Testis (tissue), 3 donors: ENCODE data around the gene RYR3. TPM values are rescaled to one million over a fixed set of nuclear protein-coding genes. Genes with fewer than 3 reads are reported as not detected.

ENCODE experiments used
- DNase-seq: peaks from one replicate; pipeline ENCODE4 v3.0.0-alpha.2; 2019
- H3K27ac ChIP-seq, 2 donors: fragments of 200-600 bp; sonication (generic); one replicate each; pipeline ENCODE4 v1.5.1; 2019
- H3K27me3 ChIP-seq: fragments of 200-600 bp; sonication (generic); one replicate; pipeline ENCODE4 v1.5.1; 2019
- H3K36me3 ChIP-seq: fragments of 200-600 bp; sonication (generic); one replicate; pipeline ENCODE4 v1.5.1; 2017; ENCODE audit warnings: low read depth; ENCODE audit errors: missing control alignments
- H3K4me1 ChIP-seq: fragments of 200-600 bp; sonication (generic); one replicate; pipeline ENCODE4 v1.5.1; 2019
- H3K4me3 ChIP-seq, 2 donors: fragments of 200-600 bp; sonication (generic); one replicate each; pipeline ENCODE4 v1.5.1; 2017 to 2019
- H3K9me3 ChIP-seq: fragments of 200-600 bp; sonication (generic); one replicate; pipeline ENCODE4 v1.5.1; 2017
- POLR2A ChIP-seq: fragments of 450-650 bp; IDR thresholded peaks from one replicate; pipeline ENCODE4 v1.6.1; 2017; ENCODE audit warnings: antibody characterized with exemption, mild to moderate bottlenecking, moderate library complexity
- WGBS, 2 donors: methylation state at CpG; one replicate each; pipeline ENCODE4 v1.1.5; 2018; 5-methylcytosine and 5-hydroxymethylcytosine counted together
- intact Hi-C: fragments of 100-400 bp; cut with DNase I; formaldehyde crosslinking; loops from one replicate; pipeline ENCODE4 v1.15.1; 2023; ENCODE audit warnings: low total_unique reads
- polyA plus RNA-seq: library from polyadenylated mRNA; stranded (reverse); fragments of 350-450 nt; fragmentation: Illumina TruSeq; extraction: RNeasy Lipid Tissue Mini Kit (QIAGEN cat#74804); gene quantifications from one replicate; pipeline ENCODE4 v1.2.3, GENCODE V29; 2014; ENCODE audit warnings: low read depth, low replicate concordance; ENCODE audit not compliant: insufficient read depth
- total RNA-seq, 2 donors: library from RNA; depleted of rRNA; stranded (reverse); fragments of >200 nt; gene quantifications; one replicate each; pipeline ENCODE4 v1.2.3, GENCODE V29; 2016
- TF ChIP-seq, protein P1 (sequence below), 3 experiments: fragments of 450-650 bp in 2 of 3; fragments of 200-600 bp in 1 of 3; sonication (generic) in 1 of 3; IDR thresholded peaks; one replicate each; pipeline ENCODE4 v1.5.1; 2016 to 2019; ENCODE audit warnings: antibody characterized with exemption in 3 of 3, mild to moderate bottlenecking in 2 of 3, moderate library complexity in 1 of 3

The RYR3 gene
- total and polyA plus RNA-seq, 3 donors from 2014 or later = 4.3 to 7.6 (median 4.4) TPM

- H3K4me3 ChIP-seq = no peak overlapping the region
- H3K4me1 ChIP-seq = no peaks in the 10 kb centered on the region
- intact Hi-C loops = no loop called here
- WGBS, 2 donors = 64 to 80% methylated on average over 2 of the region's 2 CpGs
- TF ChIP-seq, protein P1, sequence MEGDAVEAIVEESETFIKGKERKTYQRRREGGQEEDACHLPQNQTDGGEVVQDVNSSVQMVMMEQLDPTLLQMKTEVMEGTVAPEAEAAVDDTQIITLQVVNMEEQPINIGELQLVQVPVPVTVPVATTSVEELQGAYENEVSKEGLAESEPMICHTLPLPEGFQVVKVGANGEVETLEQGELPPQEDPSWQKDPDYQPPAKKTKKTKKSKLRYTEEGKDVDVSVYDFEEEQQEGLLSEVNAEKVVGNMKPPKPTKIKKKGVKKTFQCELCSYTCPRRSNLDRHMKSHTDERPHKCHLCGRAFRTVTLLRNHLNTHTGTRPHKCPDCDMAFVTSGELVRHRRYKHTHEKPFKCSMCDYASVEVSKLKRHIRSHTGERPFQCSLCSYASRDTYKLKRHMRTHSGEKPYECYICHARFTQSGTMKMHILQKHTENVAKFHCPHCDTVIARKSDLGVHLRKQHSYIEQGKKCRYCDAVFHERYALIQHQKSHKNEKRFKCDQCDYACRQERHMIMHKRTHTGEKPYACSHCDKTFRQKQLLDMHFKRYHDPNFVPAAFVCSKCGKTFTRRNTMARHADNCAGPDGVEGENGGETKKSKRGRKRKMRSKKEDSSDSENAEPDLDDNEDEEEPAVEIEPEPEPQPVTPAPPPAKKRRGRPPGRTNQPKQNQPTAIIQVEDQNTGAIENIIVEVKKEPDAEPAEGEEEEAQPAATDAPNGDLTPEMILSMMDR (IDR thresholded peaks at IDR 0.05) = no peak
- no peak for TF ChIP-seq POLR2A
- no peaks in the 10 kb centered on the region for H3K27me3 ChIP-seq
- H3K9me3 ChIP-seq = no peaks in the 10 kb centered on the region
- no peaks in the 10 kb centered on the region for H3K36me3 ChIP-seq
- no peak for DNase-seq
- H3K27ac ChIP-seq = no peak overlapping the region
Observed at GRCh38 chr15:33402600-33402999, 91.8 kb downstream of the RYR3 start.

- DNase-seq = no peak
- no peaks in the 10 kb centered on the region for H3K4me1 ChIP-seq
- 95 to 100% methylated on average over 1 of the region's 1 CpG for WGBS, 2 donors
- H3K9me3 ChIP-seq = no peaks in the 10 kb centered on the region
- no peaks in the 10 kb centered on the region for H3K36me3 ChIP-seq
- intact Hi-C loops = no loop called here
- H3K4me3 ChIP-seq = no peak overlapping the region
- no peaks in the 10 kb centered on the region for H3K27me3 ChIP-seq
- H3K27ac ChIP-seq = no peak overlapping the region
- no peak for TF ChIP-seq POLR2A
- TF ChIP-seq, protein P1 (IDR thresholded peaks at IDR 0.05) = no peak
Observed at GRCh38 chr15:33405096-33405495, 94.3 kb downstream of the RYR3 start.

DNA sequence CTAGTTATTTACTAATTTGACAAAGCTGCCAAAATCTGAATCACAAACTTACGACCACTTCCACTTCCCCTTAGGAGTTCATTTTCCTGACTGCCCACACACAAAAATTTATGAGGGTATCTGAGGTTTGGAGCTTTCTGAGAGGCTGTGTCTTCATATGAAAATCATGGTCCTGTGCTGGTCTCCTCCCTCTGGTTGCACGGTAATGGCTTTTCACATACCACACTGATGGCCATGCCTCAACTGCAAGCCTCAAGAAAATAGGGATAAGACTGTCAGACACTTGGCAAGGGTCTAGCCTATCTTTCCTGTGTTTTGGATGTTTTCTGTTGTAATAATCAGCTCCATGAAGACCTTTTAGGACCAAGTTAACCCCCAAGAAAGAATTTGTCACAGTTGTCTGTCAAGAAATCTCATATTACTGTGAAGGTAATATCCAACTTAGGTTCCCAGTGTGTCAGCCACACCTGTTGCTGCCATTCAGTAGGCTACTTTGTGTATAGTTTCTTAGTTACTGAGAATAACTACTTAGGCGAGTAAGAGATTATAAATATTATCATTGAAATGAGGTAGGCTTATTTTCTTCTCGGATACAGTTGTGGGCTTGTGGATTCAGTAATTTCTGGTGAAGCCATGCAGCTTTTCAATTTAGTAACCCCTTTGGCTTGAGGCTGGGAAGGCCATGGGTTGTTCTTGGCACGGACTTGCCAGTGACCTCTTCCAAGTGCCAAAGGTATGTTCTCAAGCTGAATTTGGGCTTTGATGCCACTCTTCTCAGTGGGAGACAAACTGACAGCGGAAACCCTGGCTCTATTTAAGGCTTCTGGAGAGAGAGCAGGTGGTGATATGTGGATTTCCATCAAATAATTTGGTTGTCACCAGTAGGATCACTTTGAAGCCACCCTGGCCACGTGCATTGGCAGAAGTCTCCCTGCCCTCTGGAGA, 101.1 kb downstream of the RYR3 start:
- intact Hi-C loops = no loop called here
- no peaks in the 10 kb centered on the region for H3K4me1 ChIP-seq
- TF ChIP-seq, protein P1 (IDR thresholded peaks at IDR 0.05) = no peak
- TF ChIP-seq POLR2A = no peak
- H3K4me3 ChIP-seq = no peak overlapping the region
- no peak for DNase-seq
- no peaks in the 10 kb centered on the region for H3K9me3 ChIP-seq
- no peak overlapping the region for H3K27ac ChIP-seq
- no peaks in the 10 kb centered on the region for H3K36me3 ChIP-seq
- 84 to 88% methylated on average over 7 of the region's 7 CpGs for WGBS, 2 donors
- H3K27me3 ChIP-seq = no peaks in the 10 kb centered on the region

DNA sequence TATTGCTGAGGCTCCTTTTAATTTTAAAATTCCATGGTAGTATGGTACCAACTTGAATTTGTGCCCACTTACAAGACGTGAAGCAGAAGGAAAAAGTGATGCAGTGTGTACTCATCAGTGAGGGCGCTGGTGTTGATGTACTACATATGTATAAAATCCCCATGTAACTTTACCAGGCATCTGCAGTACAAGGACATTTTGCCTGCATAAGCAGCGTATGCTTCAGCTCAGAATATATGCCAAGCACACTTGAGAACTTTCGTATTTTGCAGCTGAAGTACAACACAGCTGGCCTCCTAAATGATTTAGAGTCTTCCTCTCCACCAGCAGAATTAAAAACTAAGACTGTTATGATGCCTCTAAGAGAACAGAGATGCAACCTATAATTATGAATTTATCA, 108.9 kb downstream of the RYR3 start:
- H3K4me3 ChIP-seq = no peak overlapping the region
- H3K27ac ChIP-seq = no peak overlapping the region
- 69 to 78% methylated on average over 4 of the region's 4 CpGs for WGBS, 2 donors
- no peaks in the 10 kb centered on the region for H3K27me3 ChIP-seq
- DNase-seq = no peak
- intact Hi-C loops = no loop called here
- TF ChIP-seq, protein P1 (IDR thresholded peaks at IDR 0.05) = no peak
- no peak for TF ChIP-seq POLR2A
- no peaks in the 10 kb centered on the region for H3K9me3 ChIP-seq
- no peaks in the 10 kb centered on the region for H3K4me1 ChIP-seq
- H3K36me3 ChIP-seq = no peaks in the 10 kb centered on the region

DNA sequence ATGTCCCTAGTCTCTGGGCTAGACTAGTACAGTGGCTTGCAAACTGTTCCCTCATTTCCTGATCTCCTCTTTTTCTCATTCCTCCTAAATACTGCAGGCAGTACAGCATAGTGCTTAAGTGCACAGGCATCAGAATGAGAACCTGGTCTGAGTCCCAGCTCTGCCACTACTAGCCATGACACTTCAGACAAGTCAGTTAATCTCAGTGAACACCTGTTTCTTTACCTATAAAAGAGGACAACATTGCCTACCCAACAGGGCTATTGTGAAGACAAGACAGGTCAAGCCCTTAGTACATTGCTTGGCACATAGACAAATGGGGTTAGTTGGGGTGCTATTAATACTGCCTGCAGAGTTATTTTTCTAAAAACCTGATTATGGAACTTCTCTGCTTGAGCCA, 113.3 kb downstream of the RYR3 start:
- no peak for DNase-seq
- intact Hi-C loops = no loop called here
- Histone ChIP-seq H3K4me1 (no peaks in the 10 kb centered on the region), H3K27ac (no peak overlapping the region), H3K27me3 (no peaks in the 10 kb centered on the region), H3K4me3 (no peak overlapping the region), H3K9me3 (no peaks in the 10 kb centered on the region), H3K36me3 (no peaks in the 10 kb centered on the region)
- TF ChIP-seq, protein P1 (IDR thresholded peaks at IDR 0.05) = no peak
- no peak for TF ChIP-seq POLR2A
